GM12865 (cell line): ENCODE results near the gene DNAJC27.

Experiments used
- DNase-seq: peaks from one replicate; pipeline ENCODE4 v3.0.0; 2010; ENCODE audit warnings: low read depth
- H3K4me3 ChIP-seq: 2 replicates; pipeline ENCODE4 v1.5.1; 2011; ENCODE audit warnings: mild to moderate bottlenecking, low read depth, low read length, control low read depth
- TF ChIP-seq, protein P1 (sequence below): IDR thresholded peaks from 2 replicates; pipeline ENCODE4 v1.5.1; 2011; ENCODE audit warnings: low read length, control low read depth, low read depth, inconsistent platforms; ENCODE audit not compliant: insufficient read depth; ENCODE audit errors: missing control alignments

DNAJC27 gene

DNA sequence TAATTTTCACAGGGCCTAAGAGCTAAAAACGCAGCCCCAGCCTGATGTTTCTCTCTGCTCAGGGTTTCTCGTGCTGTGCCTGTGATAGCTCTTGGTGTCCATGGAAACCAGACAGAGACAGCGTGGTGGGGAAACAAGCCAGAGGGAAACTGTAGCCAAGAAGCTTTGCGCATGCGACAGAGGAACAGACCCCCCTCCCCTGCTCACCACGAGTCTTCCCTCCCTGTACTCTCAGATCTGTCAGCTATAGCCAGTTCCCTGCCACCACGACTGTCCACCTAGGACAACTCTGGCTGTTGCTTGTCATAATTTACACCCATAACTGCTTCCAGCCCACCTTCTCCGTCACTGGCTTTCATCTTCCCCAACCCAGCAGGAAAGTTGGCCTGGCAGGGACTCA, 13.2 kb upstream of the DNAJC27 start:
- TF ChIP-seq, protein P1, sequence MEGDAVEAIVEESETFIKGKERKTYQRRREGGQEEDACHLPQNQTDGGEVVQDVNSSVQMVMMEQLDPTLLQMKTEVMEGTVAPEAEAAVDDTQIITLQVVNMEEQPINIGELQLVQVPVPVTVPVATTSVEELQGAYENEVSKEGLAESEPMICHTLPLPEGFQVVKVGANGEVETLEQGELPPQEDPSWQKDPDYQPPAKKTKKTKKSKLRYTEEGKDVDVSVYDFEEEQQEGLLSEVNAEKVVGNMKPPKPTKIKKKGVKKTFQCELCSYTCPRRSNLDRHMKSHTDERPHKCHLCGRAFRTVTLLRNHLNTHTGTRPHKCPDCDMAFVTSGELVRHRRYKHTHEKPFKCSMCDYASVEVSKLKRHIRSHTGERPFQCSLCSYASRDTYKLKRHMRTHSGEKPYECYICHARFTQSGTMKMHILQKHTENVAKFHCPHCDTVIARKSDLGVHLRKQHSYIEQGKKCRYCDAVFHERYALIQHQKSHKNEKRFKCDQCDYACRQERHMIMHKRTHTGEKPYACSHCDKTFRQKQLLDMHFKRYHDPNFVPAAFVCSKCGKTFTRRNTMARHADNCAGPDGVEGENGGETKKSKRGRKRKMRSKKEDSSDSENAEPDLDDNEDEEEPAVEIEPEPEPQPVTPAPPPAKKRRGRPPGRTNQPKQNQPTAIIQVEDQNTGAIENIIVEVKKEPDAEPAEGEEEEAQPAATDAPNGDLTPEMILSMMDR: no peak
- DNase-seq: peak; percentile 6
- H3K4me3 ChIP-seq: no peak overlapping the region

DNA sequence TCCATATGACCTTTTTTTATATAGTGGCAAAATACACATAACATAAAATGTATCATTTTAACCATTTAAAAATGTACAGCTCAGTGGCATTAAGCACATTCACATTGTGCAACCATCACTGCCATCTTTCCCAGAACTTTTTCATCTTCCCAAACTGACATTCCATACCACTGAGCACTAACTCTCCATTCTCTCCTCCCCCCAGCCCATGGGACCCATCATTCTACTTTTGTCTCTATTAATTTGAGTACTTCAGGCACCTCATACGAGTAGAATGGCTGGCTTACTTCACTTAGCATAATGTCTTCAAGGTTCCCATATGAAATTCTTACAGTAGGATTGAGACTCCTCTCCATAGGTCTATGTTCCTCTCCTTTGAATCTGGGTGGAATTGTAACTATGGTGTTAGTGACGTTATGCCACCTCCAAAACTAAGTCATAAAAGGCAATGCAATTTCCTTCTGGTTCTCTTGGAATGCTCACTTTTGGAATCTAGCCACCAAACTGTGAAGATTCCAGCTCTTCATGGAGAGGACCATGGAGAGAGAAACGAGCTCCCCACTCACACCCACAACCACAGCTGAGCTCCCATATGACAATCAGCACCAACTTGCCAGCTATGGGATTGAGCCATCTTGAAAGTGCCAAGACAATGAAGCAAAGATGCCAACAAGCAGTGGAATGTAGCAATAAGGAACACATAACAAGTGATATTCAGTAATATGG, 9.8 kb upstream of the DNAJC27 start:
- H3K4me3 ChIP-seq: no peak overlapping the region
- TF ChIP-seq, protein P1: no peak
- DNase-seq: no peak

DNA sequence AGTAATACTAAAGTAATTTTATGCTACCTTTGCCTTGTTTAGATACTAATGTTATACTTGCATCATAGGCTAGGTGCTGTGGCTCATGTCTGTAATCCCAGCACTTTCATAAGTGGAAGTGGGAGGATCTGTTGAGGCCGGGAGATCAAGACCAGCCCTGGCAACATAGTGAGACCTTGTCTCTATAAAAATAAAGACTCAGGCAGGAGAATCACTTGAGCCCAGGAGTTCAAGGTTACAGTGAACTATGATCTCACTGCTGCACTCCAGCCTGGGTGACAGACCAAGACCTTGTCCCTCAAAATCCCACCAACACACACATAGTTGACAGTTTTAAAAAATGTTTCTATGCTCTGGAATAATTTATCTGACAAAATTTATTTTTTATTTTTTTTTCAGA, 6.9 kb upstream of the DNAJC27 start:
- DNase-seq: no peak
- H3K4me3 ChIP-seq: no peak overlapping the region
- TF ChIP-seq, protein P1: no peak

DNA sequence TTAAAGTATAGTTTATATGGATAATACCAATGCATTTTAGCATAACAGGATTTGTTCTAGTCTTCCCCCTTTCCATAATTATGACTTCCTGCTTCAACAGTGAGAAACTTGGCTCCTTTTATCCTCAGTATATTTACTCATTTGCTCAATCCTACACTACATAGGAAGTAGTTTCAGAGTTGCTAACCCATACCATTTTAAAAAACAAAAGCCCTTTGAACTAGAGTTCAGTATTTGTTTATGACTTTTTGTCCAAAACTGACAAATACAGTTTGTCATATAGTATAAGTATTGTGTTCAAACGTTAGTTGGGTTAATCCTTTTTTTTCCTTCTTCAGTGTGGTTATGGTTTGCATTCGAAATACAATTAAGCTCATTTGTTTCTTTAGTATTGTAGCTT, 5.9 kb upstream of the DNAJC27 start:
- TF ChIP-seq, protein P1: no peak
- DNase-seq: no peak
- no peak overlapping the region for H3K4me3 ChIP-seq

DNA sequence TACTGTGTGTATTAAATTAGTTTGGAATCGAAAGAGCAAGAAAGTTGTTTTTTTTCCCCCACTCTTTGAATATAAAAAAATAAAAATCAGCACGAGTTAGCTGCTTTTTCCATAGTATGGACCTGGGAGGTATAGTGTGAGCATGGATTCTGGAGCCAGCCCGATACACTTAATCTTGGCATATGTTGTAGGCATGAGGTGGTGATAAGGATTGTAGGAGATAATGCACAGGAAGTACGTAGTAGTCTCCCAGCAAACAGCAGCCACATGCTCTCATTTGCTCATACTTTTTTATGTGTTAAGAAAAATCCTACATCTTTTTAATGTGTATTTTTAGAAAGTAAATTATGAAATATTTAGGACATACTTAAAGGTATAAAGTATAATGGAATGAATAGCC, 2.1 kb upstream of the DNAJC27 start:
- DNase-seq: no peak
- TF ChIP-seq, protein P1: no peak

DNA sequence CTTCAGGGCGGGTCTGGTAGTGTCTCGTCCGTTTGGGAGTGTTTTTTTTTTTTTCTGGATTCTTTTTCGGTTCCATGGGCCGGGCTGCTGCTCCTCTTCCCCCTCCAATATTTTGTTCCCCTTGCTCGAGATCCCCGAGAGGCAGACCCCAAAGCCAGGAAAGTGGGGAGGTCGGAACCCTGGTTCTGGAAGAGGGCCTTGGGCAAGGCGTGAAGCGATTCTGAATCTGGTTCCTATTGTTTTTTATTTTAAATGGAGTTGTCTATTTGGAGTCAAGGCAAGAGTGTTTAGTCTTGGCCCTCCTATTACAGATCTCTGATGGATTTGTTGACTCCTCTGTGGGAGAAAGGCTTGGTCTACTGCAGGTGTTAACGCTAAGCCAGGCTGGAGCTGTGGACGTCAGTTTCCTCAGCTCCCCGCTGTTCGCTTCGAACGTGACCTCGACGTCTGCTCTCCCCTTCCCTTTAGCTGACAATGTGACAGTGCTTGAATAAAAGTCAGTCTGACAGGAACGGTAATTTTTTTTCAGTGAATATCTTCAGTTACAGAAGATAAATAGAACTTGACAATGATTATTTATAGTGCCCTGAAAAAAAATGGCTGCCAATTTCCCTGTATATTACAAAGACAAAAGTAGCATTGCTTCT, 683 bp upstream of the DNAJC27 start:
- H3K4me3 ChIP-seq: peak overlapping the region; percentile 70
- TF ChIP-seq, protein P1: no peak
- peak; percentile 57 for DNase-seq

More for the DNA sequence above, 2.1 kb upstream of the DNAJC27 start:
- no peak overlapping the region for H3K4me3 ChIP-seq

DNA sequence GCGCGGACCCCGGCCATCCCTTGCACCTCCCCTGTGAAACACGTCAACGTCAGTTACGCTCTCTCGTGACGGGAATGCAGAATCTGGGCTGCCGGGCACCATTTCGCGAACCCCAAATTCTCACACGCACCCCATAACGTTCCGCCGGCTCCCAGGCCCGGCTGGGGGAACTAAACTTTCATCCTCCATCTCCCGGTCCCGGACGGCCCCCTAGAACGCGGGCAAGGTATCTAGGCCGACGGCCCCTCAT, 544 bp downstream of the DNAJC27 start:
- H3K4me3 ChIP-seq: peak overlapping the region; percentile 70
- TF ChIP-seq, protein P1: no peak
- DNase-seq: no peak
